ENCODE data around the gene IL17C.
A peak's percentile ranks its signal among the peaks of the same experiment; 100 is the strongest.

- TF ChIP-seq NR2F2 (IDR thresholded peaks at IDR 0.05) (peak; percentile 38), REST (IDR thresholded peaks at IDR 0.05) (peak; percentile 36), RAD21 (IDR thresholded peaks at IDR 0.05) (peak; percentile 39 to 50), CTCF (IDR thresholded peaks at IDR 0.05; ENCODE audit: low read depth, low read length, missing input control) (no peak), SP1 (IDR thresholded peaks at IDR 0.05) (peak; percentile 88), MAX (IDR thresholded peaks at IDR 0.05) (peak; percentile 98), FOXA1 (IDR thresholded peaks at IDR 0.05) (peak; percentile 48), YY1 (IDR thresholded peaks at IDR 0.05) (no peak), RXRA (IDR thresholded peaks at IDR 0.05) (peak; percentile 79 to 89), TAF1 (conservative IDR thresholded peaks at IDR 0.05) (peak; percentile 2)
These were observed 26.8 kb downstream of the IL17C start for GRCh38 chr16:88665148-88665547.
